GM18520 (cell line): ENCODE data around the gene ACKR4.
A peak's percentile ranks its signal among the peaks of the same experiment; 100 is the strongest.
"Not testable (repeated sequence)": the region's sequence is repeated elsewhere in the genome, so short reads cannot be mapped to it uniquely, and the experiment has no call there.

Experiments used
- ATAC-seq: cut with Tn5 transposase; IDR thresholded peaks from one replicate; pipeline ENCODE4 v1.9.1; 2021; ENCODE audit not compliant: unreplicated experiment

Gene ACKR4

DNA sequence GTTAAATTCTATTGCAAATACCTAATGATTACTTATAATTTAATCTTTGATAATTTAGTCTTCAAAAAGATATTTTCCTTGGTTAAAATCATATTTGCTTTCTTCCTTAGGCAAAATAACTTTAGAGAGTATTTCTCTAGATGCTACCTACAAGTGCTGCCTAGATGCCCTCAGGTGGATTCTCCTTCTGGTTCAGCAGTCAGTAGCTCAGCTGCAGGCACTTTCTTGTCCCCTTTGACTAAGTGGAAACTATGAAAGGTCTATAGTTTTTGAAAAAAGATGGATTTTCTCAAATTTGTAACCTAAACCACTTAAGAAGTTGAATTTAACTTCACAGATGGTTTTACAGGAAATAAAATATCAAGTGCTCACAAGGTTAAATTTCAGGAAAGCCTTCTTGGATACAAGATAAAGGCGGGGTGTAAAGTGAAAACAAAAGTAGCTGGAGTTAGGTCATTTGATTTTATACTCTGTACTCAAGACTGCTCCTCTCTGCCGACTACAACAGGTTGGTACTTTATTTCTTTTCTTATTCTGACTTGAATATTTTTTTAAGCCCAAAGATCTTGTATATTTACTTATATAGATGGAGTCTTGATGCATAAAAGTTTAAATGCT, at the start of gene ACKR4:
Gene ACKR4 (plus strand): TSS at position 455 of the 618 bp plus-strand sequence. CDS start 3,128 bp downstream, outside the sequence.
- ATAC-seq = no peak

DNA sequence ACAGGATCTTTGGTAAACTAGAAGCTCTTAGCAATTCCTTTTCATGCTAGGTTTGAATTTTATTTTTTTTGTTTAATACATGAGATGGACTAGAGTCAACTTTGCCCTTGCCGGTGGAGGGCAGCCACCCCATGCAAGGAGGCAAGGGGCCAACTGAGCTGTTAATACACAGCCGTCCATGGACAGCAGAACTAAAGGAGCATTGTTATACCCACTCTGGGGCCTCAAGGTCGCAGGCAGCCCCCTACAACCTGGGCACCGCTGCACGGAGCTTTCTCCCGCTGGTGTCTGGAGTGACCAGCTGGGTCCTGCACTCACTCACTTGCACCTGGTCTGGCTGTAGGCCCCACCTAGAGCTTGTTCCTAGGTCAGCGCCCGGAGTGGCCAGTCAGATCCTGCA, 47.9 kb upstream of the ACKR4 start:
- no peak for ATAC-seq

DNA sequence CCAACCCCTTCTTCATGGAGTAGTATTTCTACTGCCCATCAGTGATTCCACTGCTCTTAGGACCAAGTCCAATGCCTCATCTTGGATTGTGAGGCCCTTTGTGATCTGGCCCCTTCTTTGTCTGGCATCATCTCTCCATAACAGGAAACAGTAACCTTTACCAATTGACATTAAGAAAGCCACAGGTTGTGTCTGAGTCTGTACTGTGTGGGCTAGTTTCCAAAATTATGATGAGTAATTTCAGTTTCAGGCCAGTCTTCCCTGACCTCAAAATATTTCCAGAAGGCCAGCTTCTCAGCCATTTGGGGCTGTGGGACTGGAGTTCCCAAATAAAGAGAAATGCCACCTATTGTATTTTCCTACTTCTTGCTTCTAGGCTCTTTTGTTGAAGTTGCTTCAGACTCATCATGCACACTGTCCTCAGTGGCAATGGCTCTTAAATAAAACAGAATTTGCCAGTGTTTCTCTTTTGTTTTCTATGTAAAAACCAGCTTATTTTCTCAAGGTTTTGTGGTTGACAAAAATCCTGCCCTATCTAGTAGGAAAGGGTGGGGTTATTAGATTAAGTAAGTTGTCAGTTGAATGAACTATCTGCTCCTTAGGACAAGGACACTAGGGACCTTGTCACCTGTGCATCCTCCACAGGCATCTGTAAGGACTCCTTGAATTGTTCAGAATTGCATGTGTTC, 47.0 kb upstream of the ACKR4 start:
- peak; percentile 62 for ATAC-seq

DNA sequence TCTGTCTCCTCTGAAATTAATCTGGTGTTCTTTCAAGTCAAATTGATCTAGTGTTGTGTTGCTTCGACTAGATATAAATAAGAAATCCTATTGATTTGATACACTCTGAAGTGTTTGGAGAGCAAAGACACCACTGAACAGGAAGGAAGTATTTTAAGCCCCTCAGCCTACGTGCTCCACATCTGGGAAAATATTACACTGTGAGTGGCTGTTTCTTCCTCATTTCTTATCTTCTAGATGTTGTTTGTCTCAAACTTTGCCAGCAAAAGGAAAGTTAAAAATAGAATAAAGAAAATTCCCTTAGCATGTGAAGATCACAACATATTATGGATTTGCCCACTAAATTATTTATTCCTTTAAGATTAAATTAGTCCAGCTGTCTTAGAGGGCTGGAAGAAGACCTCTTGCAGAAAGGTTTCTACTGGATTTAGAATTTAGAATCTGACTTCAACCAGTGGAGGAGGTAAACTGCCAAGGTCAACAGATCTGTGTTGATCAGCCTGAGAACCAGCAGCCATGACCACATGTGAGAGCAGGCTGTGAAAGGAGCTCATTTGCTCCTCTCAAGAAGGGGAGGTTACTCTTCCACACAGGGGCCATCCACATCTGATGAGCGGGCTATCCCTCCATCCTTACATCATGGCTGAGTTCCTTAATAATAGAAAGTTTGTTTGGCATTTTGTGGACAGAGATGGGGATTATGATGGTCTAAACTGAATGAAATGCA, 46.3 kb upstream of the ACKR4 start:
- ATAC-seq = no peak

DNA sequence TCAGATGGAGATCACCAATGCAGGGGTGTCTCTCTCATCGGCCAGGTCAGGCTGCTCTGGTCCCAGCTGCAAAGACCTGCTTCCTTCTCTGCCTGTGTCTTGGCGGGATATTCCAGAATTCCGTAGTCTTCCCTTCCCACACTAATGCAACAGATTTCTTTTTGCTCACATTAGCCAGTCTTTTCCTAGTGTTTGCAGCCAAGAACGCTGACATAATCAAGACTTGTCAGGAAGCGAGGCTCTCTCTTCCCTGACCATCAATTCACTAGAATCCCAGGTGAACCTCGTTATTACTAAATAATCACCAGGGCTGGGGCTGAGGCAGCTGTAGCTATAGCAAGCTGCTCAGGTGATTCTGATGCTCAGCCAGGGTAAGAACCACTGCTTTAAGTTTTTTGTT, 43.2 kb upstream of the ACKR4 start:
- no peak for ATAC-seq

DNA sequence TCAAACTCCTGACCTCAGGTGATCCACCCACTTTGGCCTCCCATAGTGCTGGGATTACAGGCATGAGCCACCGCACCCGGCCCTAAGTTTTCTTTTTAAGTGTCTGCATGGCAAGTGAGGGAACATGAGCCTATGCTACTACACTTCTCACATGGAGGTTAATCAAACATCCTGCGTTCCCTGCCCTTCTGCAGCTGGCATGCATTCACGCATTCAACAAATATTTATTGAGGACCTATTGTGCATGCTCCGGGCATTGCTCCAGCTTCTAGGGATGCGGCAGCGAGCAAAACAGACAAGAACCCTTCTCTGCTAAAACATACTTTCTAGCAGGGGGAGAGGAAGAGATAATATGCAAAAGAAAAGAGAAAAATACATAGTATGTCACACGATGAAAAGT, 42.6 kb upstream of the ACKR4 start:
- ATAC-seq = no peak

DNA sequence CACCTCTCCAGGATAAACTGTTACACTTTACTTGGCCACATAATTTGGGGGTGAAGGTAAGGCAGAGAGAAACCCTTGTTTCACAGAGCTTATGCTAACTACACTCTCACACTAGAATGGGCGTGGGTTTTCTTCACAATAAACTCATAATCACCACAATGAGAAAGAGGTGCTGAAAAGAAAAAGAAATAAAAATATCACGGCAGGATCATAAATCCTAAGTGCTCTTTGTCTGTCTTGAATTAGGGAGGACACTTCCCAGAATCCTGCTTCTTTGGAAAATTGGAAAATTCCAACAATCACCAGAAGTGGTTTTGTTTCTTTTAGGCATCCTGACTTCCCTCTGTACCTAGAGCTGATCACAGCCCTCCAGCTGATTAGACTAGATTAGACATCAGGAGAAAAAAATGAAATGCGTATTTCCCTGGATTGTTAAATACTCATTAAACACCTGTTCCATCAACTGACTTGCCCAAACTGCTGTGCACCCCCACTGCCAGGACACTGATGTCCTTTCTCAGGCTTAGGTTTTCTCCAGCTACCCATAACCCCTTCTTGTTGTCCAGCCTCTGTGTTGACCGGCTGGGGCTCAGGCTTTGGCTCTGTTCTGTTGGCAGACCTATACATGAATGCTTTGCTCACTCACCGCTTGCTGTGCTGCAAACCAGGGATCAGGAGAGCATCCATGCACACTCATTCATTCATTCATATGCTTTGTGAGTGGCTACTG, 41.6 kb upstream of the ACKR4 start:
- no peak for ATAC-seq

DNA sequence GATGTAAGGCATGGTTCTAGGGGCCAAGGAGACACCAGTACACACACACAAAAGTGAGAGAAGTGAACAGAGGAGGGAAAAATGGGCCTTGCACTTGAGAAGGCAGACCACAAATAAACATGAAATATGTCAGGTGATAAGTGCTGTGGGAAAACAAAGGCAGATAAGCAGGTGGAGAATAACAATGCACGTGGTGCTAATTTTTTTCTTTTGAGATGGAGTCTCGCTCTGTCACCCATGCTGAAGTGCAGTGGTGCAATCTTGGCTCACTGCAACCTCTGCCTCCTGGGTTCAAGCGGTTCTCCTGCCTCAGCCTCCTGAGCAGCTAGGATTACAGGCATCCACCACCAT, 41.1 kb upstream of the ACKR4 start:
- ATAC-seq = not testable (repeated sequence)

DNA sequence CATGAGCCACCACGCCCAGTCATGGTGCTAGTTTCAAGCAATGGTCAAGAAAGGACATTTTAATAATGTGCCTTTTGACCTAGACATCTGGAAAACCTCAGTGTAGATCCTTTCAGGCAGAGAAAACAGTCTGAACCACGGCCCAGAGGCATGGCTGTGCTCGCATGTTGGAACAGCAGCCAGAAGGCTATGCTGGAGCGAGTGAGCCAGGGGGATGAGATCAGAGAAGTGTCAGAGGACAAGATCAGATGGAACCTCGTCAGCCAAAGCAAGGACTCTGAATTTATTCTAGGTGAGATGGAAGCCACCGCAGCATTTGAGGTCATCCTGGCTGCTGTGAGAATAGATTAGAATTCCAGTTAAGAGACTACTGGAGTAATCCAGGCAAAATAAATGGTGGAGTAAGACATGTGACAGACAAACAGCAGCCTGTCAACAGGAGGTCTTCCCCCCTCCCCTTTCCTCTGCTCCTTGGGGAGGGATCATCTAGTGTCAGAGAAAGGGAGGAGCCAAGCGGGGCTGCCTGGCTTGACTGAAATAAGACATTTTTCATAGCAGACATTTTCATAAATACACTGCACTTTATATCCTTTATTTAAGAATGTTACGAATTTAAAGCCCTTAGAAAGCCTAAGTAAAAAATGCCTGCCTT, 40.4 kb upstream of the ACKR4 start:
- ATAC-seq = no peak

DNA sequence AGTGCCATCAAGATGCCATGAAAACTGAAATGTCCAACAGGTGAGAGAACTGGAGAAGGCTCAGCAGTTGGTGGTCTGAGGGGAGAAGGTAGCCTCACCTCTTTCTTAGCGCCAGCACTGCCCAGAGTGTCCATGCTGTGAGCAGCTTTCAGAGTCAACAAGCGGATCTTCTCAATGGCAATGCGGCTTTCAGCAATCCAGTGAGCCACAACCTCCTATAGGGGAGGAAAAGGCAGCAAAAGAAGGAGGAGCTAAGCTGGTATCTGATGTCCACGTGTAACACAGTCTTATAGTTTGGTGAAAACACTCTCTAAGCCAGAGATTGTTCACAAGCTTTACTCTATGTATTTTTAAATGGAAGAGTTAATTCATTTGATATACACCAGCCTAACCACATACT, 36.1 kb upstream of the ACKR4 start:
- ATAC-seq = no peak

DNA sequence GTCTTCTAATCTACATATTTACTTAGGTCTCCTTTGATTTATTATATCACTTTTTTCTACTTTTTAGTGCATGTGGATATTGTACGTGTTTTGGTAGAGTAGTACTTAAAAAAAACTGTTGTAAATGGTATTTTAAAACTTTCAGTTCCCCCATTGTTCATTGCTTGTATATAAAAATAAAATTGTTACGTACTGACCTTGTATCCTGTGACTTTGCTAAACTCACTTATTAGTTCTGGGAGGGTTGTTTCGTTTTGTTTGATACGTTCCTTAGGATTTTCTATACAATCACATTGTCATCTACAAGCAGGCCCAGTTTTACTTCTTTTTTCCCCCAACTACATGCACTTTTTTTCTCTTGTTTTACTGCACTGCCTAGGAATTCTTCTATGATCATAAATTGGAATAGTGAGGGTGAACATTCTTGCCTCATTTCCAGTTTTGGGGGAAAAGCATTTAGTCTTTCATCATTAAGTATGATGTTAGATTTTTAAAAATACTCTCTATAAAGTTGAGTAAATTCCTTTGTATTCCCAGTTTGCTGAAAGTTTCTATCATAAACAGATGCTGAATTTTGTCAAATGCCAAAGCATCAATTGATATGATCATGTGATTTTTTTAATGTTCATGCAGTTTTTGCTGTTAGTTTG, 33.5 kb upstream of the ACKR4 start:
- ATAC-seq = no peak

DNA sequence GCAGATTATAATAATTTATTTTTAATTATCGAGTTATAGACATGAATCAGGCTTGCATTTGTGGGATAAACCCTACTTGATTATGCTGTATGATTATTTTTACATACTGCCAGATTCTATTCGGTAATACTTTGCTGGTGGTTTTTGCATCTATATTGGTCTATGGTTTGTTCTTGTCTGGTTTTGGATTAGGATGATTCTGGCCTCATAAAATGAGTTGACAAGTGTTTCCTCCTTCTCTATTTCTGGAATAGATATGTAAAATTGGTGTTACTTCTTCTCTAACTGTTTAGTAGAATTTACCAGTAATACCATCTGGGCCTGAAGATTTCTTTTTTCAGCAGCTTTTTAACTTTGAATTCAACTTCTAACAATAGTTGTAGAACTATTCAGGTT, 33.0 kb upstream of the ACKR4 start:
- ATAC-seq = no peak

DNA sequence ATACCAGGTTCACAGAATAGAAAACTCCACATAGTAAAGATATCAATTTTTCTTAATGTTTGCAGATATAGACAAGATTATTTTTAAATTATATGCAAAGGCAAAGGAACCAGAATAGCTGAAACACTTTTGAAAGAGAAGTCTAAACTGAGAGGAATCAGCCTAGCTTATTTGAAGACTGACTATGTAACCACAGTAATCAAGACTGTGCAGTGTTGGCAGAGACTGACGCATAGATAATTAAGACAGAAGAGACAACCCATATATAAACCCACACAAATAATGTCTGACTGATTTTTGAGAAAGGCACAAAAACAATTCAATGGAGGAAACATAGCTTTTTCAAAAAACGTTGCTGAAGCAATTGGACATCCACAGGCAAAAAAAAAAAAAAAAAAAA, 28.6 kb upstream of the ACKR4 start:
- no peak for ATAC-seq

DNA sequence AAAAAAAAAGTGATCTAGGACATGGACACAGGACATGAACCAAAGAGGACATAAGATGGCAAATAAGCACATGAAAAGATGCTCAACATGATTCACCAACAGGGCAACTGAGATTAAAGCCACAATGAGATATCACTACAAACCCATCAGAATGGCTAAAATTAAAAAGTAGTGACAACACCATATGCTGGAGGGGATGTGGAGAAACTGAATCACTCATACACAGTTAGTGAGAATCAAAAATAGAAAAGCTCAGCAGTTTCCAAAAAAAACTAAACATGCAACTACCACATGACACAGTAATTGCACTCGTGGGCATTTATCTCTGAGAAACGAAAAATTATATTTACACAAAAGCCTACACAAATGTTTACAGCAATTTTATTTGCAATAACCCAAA, 27.9 kb upstream of the ACKR4 start:
- no peak for ATAC-seq

DNA sequence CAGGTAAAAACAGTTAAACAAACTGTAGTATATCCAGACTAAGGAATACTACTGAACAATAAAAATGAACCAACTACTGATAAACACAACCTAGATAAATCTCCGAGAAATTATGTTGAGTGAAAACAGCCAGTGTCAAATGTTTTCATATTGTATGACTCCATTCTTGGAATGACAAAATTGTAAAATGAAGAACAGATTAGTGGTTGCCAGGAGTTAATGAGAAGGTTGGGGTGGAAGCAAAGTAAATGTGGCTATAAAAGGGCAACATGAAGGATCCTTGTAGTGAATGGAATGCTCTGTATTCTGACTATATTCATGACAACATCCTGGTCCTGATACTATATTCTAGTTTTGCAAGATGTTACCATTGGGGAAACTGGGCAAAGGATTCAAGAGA, 27.5 kb upstream of the ACKR4 start:
- no peak for ATAC-seq

DNA sequence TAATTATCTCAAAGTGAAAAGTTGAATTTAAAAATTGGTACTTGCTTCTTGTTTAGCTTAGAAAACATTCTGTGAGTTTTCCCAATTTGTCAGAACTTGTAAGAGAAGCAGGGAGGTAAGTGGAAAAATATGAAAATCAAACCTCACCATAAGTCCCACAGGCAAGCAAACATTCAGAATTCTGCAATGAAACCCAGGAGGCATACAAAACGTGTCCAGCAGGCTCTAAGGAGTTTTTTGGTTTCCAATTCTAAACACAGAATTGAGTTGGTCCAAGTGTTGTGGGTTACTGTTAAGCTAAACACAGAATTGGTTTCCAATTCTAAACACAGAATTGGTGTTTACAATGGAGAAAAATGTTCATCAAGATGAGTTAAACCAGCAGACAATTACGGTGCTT, 27.1 kb upstream of the ACKR4 start:
- no peak for ATAC-seq

DNA sequence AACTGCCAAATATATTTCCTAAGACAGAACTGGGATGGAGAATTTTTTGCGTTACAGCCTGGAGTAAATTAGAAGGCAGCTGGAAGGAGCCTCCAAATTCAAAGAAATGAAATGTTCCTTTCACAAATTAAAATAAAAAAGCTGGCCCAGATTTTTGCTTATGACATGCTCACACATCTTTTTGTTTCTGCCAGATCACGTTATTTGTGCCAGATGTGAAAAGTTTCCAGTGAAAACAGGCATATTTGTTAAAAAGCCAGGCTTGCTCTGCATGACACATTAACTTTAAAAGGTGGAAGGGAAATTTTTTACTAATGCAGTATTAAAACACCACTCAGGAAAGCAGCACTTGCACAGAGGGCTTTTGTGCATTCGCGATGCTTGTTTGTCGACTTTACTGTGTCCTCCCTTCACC, 23.3 kb upstream of the ACKR4 start:
- no peak for ATAC-seq

DNA sequence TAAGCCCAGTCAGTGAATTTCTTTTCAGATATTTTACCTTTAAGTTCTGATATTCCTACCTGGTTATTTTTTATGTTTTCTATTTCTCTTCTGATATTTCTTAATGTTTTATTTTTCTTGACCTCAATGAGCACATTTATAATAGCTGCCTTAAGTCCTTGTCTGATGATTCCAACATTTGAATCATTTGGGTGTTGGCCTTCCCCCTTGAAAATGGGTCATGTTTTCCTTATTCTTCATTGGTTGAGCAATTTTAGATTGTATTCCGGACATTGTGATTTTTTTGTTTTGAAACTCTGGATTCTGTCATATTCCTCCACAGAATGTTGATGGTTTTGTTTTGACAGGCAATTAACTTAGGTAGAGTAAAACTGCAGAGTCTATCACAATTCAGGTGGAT, 9.7 kb upstream of the ACKR4 start:
- ATAC-seq = no peak

DNA sequence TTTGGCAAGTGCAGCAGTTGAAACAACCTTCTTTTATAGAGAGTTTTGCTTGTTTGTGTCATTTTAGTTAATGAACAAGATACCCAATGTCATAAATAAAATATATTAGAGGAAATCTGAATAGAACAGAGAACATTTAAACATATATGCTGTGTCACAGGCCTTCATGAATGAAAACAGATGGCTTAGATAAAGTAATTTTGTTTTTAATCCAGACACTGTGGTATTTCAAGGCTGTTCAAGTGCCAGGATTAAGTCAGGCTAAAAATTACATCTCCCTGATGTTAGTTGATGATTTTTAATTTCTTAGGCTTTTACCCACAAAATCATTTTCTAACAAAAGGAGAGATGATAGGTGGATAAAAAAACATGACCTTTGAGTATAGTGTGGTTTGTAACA, 4.9 kb upstream of the ACKR4 start:
- no peak for ATAC-seq

DNA sequence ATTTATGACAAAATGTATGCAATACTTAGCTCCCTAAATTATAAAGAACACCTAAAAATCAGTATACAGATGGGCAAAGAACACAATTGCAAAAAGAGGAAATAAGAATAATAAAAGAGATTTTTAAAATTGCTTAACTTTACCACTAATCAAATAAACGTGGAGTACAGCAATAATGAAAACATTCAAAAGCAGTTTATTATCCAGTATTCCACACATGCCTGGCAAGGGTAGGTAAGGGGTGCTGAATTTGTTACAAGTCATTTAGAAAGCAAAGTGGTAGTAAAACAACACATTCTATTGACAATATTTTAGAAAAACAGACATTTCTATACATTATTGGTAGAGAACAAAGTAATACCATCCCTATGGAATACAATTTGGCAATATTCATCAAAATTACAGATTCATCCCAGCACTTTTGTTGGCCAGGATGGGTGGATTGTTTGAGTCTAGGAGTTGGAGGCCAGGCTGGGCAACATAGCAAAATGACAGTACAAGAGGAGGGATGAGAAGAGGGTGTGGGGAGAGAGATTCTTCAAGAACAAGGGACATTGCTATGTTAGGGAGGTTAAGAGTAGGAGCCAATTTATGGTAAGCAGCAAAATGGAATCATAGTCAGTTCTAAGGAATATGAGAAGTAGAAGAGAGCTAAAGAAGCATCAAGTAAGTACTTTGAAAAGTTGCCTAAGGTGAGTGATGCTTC, 3.7 kb upstream of the ACKR4 start:
- no peak for ATAC-seq
